Endothelial cell of umbilical vein (primary cell): ENCODE measurements around the gene DDA1.

ENCODE experiments used
- EZH2 ChIP-seq: IDR thresholded peaks from 2 replicates; pipeline ENCODE4 v1.6.1; 2012; ENCODE audit warnings: borderline replicate concordance, low read depth, mild to moderate bottlenecking, moderate library complexity, low read length, inconsistent platforms; ENCODE audit not compliant: severe bottlenecking
- MYC ChIP-seq: IDR thresholded peaks from one replicate; pipeline ENCODE4 v1.6.1; 2011; ENCODE audit warnings: mild to moderate bottlenecking, low read depth, low read length
- POLR2A ChIP-seq: IDR thresholded peaks from 2 replicates; pipeline ENCODE4 v1.6.1; 2012; ENCODE audit warnings: low read depth, mild to moderate bottlenecking, control low read depth, low read length
- TF ChIP-seq, protein P1 (sequence below), 2 donors: IDR thresholded peaks; 1 replicate in 1 of 2; 2 replicates in 1 of 2; pipeline ENCODE4 v1.5.1; 2011; ENCODE audit warnings: low read length in 2 of 2, mild to moderate bottlenecking in 2 of 2, moderate library complexity in 2 of 2, control low read depth in 1 of 2, inconsistent platforms in 1 of 2, low read depth in 1 of 2; ENCODE audit not compliant: insufficient read depth in 1 of 2; ENCODE audit errors: extremely low read depth in 1 of 2

- TF ChIP-seq EZH2 (no peak), POLR2A (no peak), MYC (no peak)
- TF ChIP-seq, protein P1, sequence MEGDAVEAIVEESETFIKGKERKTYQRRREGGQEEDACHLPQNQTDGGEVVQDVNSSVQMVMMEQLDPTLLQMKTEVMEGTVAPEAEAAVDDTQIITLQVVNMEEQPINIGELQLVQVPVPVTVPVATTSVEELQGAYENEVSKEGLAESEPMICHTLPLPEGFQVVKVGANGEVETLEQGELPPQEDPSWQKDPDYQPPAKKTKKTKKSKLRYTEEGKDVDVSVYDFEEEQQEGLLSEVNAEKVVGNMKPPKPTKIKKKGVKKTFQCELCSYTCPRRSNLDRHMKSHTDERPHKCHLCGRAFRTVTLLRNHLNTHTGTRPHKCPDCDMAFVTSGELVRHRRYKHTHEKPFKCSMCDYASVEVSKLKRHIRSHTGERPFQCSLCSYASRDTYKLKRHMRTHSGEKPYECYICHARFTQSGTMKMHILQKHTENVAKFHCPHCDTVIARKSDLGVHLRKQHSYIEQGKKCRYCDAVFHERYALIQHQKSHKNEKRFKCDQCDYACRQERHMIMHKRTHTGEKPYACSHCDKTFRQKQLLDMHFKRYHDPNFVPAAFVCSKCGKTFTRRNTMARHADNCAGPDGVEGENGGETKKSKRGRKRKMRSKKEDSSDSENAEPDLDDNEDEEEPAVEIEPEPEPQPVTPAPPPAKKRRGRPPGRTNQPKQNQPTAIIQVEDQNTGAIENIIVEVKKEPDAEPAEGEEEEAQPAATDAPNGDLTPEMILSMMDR (IDR thresholded peaks at IDR 0.05; ENCODE audit: extremely low read depth in 1 of 2, insufficient read depth in 1 of 2, low read depth in 1 of 2, low read length in 2 of 2) = no peak
These were observed 650 bp downstream of the DDA1 start for GRCh38 chr19:17309965-17310461.
